H54 (cell line): Measurements from ENCODE around the gene PIGU.
"Not testable (repeated sequence)": the region's sequence is repeated elsewhere in the genome, so short reads cannot be mapped to it uniquely, and the experiment has no call there.

Experiments
- DNase-seq: peaks from one replicate; pipeline ENCODE4 v3.0.0; 2011; ENCODE audit warnings: low spot score, mixed read lengths; ENCODE audit not compliant: insufficient read length
- FAIRE-seq: peaks from 3 replicates; lab custom pipeline; 2011; peaks lifted over from hg19 to GRCh38; lab: Jason Lieb, UNC
- POLR2A ChIP-seq: IDR thresholded peaks from 2 replicates; pipeline ENCODE4 v1.6.1; 2011; ENCODE audit warnings: low read depth, mild to moderate bottlenecking, low read length

The PIGU gene

DNA sequence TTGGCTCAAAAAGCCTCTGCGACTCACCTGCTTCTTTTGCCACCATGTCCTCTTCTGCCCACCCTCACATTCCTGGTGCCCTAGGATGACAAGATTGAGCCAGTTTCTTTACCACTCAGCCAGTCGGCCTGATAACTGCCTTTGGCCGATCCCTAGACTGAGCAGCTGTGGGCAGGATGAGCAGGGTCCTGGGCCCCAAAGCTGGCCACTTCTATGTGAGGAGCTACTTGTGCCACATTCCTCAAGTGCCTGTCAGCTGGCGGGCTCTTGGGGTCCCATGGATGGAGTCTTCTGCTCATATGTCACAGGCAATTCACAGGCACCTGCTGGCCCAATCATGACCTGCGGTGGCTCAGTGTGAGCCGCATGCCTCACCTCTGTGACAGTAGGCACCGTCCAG is 144.1 kb downstream of the PIGU start:
- no peak for TF ChIP-seq POLR2A
- DNase-seq (no peak), FAIRE-seq (no peak)

DNA sequence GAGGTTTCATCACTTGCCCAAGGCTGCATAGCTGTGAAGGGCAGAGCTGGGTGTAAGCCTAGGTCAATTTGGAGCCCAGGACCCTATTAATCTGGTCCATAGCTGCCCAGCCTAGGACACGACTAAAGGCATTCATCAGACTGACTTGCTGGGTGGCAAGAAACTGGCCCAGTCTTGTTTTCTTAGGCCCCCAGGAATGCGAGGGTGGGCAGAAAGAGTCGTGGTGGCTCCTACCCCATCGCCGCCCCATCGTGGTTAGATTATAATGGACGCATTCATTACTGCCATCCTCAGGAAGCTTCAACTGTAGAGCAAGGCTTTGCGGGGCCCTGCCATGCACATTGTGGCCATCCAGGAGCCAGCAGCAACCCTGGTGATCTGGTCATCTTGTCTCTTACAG is 144.6 kb downstream of the PIGU start:
- FAIRE-seq (no peak), DNase-seq (no peak)
- TF ChIP-seq POLR2A = no peak

DNA sequence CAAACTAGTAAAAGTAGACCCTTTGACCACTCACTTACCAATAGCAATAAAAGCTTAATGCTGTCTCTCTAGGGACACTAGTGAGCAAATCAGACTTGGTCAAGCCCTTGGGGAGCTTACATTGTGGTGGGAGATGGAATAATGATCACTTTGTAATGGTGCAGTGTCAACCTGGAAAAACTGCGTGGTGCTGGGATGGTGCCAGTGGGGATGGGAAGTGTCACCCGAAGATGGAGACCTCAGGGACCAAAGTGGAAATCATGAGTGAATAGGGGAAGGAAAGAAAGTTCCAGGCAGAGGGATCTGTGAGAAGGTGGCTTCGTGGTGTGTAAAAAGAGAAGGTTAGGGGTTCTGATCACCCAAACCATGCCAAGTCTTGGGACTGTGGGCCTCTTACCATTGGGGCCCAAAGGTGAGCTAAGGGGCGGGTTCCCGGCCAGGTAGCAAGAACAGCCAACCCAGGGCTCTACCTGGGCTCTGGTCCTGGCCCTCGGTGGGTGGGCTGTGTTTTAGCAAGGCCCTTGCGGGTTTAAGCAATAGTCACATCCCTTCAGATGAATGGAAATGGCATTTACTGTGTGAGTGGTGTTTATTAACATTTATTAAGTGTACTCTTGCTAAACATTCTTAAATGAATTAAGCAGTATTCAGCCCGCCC is 145.2 kb downstream of the PIGU start:
- TF ChIP-seq POLR2A = no peak
- FAIRE-seq = no peak
- DNase-seq = no peak

DNA sequence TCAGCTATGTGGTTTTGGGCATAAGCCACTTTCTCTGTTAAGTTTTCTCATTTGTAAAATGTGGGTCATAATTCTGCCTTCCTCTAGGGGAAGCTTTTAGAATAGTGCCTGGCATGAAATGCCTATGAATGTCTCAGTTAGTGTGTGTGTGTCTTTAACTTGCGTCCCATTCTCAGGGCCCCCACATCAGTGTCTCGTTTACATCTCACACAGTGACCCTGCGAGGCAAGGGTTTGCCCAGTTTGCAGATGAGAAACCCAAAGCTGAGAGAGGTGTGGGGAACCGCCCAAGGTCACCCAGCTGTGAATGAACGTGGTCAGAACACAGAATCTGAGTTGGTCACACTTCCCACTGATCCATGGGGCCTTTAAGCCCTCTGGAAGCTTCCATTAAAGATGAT is 146.6 kb downstream of the PIGU start:
- TF ChIP-seq POLR2A = no peak
- FAIRE-seq (no peak), DNase-seq (no peak)

DNA sequence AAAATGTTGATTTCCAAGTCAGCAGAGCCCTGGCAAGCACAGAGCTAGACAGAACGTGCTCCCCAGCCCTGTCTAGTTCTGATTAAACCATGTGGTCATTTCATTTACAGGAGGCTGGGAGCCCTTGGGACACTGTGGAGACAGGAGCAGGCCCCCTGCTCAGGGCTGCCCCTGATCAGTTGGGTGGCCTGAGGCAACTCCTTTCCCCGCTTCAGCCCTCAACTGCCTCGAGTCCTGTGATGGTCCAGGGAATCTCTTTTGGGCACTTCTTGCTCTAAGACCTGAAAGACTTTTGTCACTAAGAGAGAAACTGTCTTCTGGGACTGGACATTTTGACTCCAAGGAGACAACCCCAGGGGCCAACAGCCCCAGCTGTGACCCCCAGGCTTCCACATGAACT is 147.2 kb downstream of the PIGU start:
- FAIRE-seq (no peak), DNase-seq (no peak)
- no peak for TF ChIP-seq POLR2A

DNA sequence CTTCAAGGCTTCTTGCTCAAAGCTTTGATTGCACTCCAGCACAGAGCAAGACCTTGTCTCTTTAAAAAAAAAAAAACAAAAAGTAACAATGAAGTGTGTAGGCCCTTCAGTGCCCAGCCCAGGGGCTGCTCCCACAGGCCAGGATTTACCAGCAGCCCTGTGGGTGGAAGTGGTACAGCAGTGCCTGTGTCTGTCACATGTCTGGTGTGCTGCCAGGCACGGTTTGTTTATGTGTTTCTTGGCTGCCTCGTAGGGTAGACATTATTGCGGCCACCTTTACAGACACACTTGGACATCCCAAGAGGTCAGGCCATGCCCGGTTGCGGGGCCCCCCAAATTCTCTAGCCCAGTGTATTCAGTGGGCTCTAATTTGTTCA is 148.0 kb downstream of the PIGU start:
- no peak for DNase-seq
- TF ChIP-seq POLR2A = no peak
- FAIRE-seq = no peak

DNA sequence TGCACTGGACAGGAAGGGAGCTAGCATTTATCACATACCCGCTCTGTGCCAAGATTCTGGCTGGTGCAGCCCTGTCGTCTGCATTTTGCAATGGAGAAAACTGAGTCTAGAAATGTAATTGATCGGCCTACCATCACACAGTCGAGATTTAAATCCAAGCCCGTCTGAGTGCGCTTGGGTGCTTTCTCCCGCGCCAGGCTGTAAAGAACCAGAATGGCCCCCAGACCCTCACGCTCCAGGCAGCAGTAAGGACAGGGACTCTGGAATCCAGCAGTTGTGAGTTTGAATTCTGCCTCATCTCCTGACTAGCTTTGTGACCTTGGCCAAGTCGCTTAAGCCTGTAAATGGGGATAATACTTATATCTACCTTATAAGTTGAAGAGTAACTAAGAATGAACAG is 149.9 kb downstream of the PIGU start:
- no peak for TF ChIP-seq POLR2A
- no peak for FAIRE-seq
- DNase-seq = no peak

DNA sequence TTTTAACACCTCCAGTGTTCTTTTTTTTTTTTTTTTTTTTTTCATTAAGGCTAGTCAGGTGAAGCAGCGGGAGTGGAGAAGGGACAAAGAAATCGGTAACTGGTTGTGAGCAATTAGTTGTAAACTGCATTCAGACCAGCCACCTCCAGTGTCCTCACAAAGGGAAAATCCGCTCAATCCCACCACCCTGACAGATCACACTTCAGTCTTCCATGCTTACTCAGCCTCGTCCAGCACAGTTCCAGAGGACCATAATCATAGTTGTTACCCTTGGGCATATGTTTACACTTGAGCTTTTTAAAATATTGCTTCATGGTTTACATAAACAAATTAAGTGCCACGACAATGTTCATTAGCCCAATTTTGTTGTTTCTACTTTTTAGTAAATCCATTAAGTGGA is 150.4 kb downstream of the PIGU start:
- no peak for FAIRE-seq

DNA sequence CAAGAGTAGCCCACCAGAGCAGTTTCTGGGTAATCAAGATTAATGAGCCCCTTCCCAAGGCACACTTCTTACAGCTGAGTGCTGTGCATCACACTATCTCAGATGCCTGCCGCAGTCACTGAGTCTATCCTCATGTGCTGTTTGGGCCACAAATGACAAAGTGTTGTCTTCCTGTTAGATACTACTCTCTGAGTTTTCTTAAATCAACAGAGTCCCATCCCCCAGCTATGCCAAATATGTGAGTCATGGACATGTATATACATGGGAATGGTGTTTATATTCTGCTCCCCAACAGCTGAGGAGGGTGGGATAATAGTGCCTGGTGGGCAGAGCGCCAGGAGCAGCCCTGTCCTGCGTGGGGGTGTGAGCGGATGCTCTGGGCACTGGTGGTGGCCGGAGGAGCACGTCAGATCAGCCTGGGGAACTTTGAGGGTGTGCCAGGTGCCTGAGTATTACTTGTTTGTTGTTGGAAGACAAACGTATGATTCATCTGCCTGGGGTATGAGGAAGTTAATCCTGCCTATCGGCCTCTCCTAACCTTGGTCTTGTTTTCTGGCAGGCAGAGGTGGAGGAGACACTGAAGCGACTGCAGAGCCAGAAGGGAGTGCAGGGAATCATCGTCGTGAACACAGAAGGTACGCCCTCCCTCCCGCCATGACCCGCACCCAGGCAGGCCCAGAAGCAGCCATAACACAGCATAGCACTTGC is 151.0 kb downstream of the PIGU start:
- TF ChIP-seq POLR2A = no peak; the same call in 1 of the 2 replicates
- DNase-seq (peak; percentile 90), FAIRE-seq (peak; percentile 75)

More for the DNA sequence above, 150.4 kb downstream of the PIGU start:
- no peak for TF ChIP-seq POLR2A
- no peak for DNase-seq

DNA sequence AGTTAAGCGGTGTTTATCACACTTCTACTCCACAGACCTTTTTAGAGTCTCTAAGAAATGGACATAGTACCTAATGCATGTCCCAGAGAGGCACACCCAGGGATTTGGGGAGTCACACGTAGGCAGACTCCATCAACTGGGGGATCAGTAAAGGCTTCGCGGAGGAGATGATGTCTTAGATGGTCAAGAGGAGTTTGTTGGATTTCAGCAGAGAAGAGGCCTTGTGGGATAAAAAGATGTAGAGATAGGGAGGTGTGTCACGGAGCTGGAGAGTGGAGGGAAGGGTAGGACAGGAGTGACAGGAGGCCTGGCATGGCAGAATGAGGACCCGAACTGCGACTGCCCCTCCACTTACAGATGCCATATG is 151.6 kb downstream of the PIGU start:
- no peak for FAIRE-seq
- no peak for TF ChIP-seq POLR2A
- DNase-seq = no peak

DNA sequence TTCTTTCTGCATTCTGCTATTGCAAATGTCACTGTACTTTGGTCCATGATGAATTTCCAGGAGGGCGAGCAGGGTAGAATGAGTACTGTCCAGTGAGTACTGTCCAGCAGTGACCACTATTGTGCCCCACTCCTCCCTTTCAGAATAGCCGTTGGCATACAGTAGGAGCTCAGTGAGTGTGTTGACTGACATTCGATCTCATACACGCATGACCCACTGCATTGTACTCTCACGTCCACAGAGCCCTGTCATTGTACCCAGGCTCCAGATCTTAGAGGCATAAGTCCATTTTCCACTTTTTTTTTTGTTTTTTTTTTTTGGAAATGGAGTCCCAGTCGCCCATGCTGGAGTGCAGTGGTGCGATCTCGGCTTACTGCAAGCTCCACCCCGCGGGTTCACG is 152.5 kb downstream of the PIGU start:
- TF ChIP-seq POLR2A = no peak
- FAIRE-seq = no peak

DNA sequence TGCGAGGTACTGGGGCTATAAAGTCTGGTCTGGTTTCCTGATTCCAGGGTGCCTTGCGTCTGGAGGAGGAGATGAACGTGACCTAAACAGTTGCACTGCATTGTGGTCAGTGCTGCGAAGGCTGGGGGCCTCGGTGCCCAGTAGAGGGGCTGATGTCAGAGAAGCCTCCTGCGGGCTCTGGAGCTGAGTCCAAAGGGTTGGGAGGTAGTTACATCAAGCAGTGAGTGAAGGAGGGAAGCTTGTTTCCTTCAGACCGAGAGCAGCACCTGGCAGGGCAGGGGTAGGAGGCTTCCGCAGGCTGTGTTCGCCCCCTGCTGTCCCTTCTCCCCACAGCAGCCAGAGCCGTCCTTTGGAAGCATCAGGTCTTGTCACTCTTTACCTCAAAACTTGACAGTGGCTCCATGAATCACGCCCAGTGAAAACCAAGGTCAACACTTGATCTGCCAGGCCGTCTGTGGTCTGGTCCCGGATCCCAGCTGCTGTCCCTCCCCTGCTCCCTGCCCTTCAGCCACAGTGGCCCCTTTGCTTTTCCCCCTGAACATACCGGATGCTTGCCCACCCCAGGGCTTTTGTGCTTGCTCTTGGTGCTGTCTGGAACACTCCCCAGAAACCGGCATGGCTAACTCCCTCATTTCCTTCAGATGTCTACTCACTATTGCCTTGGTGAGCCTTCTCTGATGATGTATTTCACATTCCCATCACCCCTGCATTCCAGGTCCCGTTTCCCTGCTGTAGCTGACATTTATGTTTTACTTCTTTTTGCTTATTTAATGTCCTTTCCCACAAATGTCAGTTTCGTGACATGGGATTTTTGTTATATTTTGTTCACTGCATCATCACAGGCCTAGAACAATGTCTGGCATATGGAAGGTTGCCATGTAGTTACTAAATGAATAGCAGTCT is 153.7 kb downstream of the PIGU start:
- FAIRE-seq = no peak
- DNase-seq = no peak
- TF ChIP-seq POLR2A = no peak

More for the DNA sequence above, 152.5 kb downstream of the PIGU start:
- no peak for DNase-seq

DNA sequence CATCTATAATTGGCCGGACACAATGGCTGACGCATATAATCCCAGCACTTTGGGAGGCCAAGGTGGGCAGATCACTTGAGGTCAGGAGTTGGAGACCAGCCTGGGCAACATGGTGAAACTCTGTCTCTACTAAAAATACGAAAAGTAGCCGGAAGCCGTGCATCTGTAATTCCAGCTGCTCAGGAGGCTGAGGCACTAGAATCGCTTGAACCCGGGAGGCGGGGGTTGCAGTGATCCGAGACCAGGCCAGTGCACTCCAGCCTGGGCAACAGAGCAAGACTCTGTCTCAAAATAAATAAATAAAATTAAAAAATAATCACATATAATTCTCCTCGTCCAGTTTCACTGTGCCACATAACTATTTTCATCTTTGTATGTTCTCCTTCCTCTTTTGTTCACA is 157.1 kb downstream of the PIGU start:
- not testable (repeated sequence) for FAIRE-seq

DNA sequence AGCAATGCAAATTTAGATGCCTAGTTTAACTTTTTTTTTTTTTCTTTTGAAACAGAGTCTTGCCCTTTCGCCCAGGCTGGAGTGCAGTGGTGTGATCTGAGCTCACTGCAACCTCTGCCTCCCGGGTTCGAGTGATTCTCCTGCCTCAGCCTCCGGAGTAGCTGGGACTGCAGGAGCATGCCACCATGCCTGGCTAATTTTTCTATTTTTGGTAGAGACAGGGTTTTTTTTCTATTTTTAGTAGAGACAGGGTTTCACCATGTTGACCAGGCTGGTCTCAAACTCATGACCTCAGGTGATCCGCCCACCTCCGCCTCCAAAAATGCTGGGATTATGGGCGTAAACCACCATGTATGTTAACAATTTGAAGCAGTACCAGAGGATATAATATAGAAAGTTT is 158.0 kb downstream of the PIGU start:
- not testable (repeated sequence) for DNase-seq, FAIRE-seq

More for the DNA sequence above, 157.1 kb downstream of the PIGU start:
- DNase-seq = not testable (repeated sequence)
